Prostate gland (tissue), 2 donors: ENCODE measurements around the gene WDFY4. TPM values are rescaled to one million over a fixed set of nuclear protein-coding genes. Genes with fewer than 3 reads are reported as not detected.

Source experiments
- DNase-seq: peaks from one replicate; pipeline ENCODE4 v3.0.0-alpha.2; 2019; ENCODE audit warnings: low spot score
- H3K27ac ChIP-seq, 2 donors: fragments of 200-600 bp; sonication (generic); 2 replicates each; pipeline ENCODE4 v1.5.1; 2017 to 2019
- H3K27me3 ChIP-seq: fragments of 200-600 bp; sonication (generic); replicated peaks from 2 replicates; pipeline ENCODE4 v1.5.1; 2019; ENCODE audit not compliant: insufficient read depth
- H3K36me3 ChIP-seq, 2 donors: fragments of 200-600 bp; sonication (generic); 1 replicate in 1 of 2; 2 replicates in 1 of 2; pipeline versions ENCODE4 v1.5.1 to v1.8.1; 2017 to 2019
- H3K4me1 ChIP-seq: fragments of 200-600 bp; sonication (generic); replicated peaks from 2 replicates; pipeline ENCODE4 v1.5.1; 2019
- H3K4me3 ChIP-seq, 2 donors: fragments of 200-600 bp; sonication (generic); 2 replicates each; pipeline ENCODE4 v1.5.1; 2017 to 2019
- H3K9me3 ChIP-seq: fragments of 200-600 bp; sonication (generic); 2 replicates; pipeline ENCODE4 v1.5.1; 2017
- POLR2A ChIP-seq: fragments of 450-650 bp; IDR thresholded peaks from one replicate; pipeline ENCODE4 v1.6.1; 2016; ENCODE audit warnings: antibody characterized with exemption, mild to moderate bottlenecking
- POLR2AphosphoS5 ChIP-seq: sonication (generic); formaldehyde crosslinking; IDR thresholded peaks from one replicate; pipeline ENCODE4 v1.6.1; 2017; ENCODE audit warnings: antibody characterized with exemption
- WGBS: methylation state at CpG from one replicate; pipeline ENCODE4 v1.1.5; 2018; 5-methylcytosine and 5-hydroxymethylcytosine counted together
- intact Hi-C: fragments of 100-400 bp; cut with DNase I; formaldehyde crosslinking; loops from one replicate; pipeline ENCODE4 v1.14.2; 2022
- total RNA-seq, 2 donors: library from RNA; depleted of rRNA; stranded (reverse); fragments of >200 nt; gene quantifications; one replicate each; pipeline ENCODE4 v1.1.0, GENCODE V29; 2016
- TF ChIP-seq, protein P1 (sequence below), 4 experiments: fragments of 200-600 bp in 2 of 4; fragments of 450-650 bp in 2 of 4; sonication (generic) in 2 of 4; IDR thresholded peaks; 1 replicate in 3 of 4; 2 replicates in 1 of 4; pipeline ENCODE4 v1.5.1; 2016 to 2019; ENCODE audit warnings: antibody characterized with exemption in 4 of 4, mild to moderate bottlenecking in 2 of 4, moderate library complexity in 2 of 4

Gene WDFY4
- total RNA-seq, 2 donors from 2014 or later, result 0.59 to 5.7 TPM

DNA sequence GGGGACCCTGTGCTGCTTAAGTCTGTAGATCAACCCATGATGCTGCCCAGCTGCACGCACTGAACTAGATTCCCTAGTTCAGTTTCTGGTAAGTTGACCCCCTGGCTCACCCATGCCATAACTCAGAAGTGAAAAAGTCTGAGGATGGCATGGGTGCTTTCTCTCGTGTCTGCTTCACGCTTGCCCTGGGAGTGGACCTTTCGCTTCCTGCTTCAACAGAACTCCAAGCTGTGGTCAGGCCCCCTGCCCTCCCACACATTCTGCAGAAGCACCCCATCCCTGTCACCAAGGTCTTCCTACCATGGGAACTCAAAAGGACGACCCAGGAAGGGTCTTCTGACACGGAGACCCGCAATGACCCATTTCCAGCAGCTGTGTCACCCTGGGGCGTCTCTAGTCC, 215.1 kb downstream of the WDFY4 start:
- Histone ChIP-seq H3K27ac (no peak overlapping the region), H3K4me1 (no peaks in the 10 kb centered on the region), H3K9me3 (no peaks in the 10 kb centered on the region), H3K27me3 (no peaks in the 10 kb centered on the region), H3K36me3 (no peaks in the 10 kb centered on the region), H3K4me3 (no peak overlapping the region)
- DNase-seq, result no peak
- TF ChIP-seq POLR2A, result no peak
- TF ChIP-seq, protein P1, sequence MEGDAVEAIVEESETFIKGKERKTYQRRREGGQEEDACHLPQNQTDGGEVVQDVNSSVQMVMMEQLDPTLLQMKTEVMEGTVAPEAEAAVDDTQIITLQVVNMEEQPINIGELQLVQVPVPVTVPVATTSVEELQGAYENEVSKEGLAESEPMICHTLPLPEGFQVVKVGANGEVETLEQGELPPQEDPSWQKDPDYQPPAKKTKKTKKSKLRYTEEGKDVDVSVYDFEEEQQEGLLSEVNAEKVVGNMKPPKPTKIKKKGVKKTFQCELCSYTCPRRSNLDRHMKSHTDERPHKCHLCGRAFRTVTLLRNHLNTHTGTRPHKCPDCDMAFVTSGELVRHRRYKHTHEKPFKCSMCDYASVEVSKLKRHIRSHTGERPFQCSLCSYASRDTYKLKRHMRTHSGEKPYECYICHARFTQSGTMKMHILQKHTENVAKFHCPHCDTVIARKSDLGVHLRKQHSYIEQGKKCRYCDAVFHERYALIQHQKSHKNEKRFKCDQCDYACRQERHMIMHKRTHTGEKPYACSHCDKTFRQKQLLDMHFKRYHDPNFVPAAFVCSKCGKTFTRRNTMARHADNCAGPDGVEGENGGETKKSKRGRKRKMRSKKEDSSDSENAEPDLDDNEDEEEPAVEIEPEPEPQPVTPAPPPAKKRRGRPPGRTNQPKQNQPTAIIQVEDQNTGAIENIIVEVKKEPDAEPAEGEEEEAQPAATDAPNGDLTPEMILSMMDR (IDR thresholded peaks at IDR 0.05), result no peak
- TF ChIP-seq POLR2AphosphoS5, result no peak
- WGBS, result 95% methylated on average over 7 of the region's 8 CpGs
- intact Hi-C loops, result no loop called here

DNA sequence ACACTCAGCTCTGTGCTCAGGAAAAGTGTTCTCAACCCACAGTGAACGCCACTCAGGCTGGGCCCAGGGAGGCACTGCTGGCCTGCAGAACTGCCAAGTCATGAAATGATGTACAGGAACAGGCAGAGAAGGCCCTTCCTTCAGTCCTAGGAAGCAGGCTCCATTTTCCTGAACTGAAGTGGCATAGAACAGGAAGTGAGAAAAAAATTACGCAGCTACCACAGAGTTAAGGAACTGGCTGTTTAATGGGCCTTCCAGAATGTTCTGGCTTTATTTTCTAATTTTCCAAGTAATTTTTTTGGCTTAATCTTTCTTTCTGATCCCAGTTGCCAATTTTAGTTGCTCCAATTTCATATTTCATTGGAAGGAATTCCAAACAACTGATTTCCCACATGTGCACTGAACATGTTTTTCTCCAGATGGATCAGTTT, 215.7 kb downstream of the WDFY4 start:
- H3K4me1 ChIP-seq, result no peaks in the 10 kb centered on the region
- no peaks in the 10 kb centered on the region for H3K9me3 ChIP-seq
- no peak for TF ChIP-seq POLR2A
- TF ChIP-seq, protein P1 (IDR thresholded peaks at IDR 0.05), result no peak
- TF ChIP-seq POLR2AphosphoS5, result no peak
- intact Hi-C loops, result no loop called here
- H3K27ac ChIP-seq, result no peak overlapping the region
- DNase-seq, result no peak
- H3K27me3 ChIP-seq, result no peaks in the 10 kb centered on the region
- no peaks in the 10 kb centered on the region for H3K36me3 ChIP-seq
- no peak overlapping the region for H3K4me3 ChIP-seq
- 80% methylated on average over 2 of the region's 2 CpGs for WGBS

DNA sequence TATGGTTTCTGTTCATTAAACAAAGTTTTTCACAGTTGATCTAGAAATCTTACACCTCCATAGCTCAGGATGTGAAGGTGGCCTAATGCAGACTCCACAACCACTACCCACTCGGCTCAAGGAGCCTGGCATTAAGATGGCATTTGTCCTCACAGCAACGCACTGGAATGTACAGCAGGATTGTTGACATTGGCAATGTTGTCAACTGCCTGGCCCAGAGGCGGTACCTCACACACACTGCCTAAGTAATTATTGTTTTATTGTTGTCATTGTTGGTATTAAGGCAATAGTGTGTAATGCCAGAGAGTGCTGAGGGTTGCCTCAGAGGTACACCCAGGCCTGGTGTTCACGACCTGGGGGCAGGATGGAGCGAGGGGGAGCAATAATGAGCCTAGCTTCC, 216.6 kb downstream of the WDFY4 start:
- Histone ChIP-seq H3K27me3 (no peaks in the 10 kb centered on the region), H3K36me3 (no peaks in the 10 kb centered on the region), H3K4me3 (no peak overlapping the region), H3K27ac (no peak overlapping the region), H3K4me1 (no peaks in the 10 kb centered on the region), H3K9me3 (no peaks in the 10 kb centered on the region)
- intact Hi-C loops, result no loop called here
- DNase-seq, result no peak
- WGBS, result 50% methylated on average over 5 of the region's 5 CpGs
- no peak for TF ChIP-seq POLR2A
- TF ChIP-seq, protein P1 (IDR thresholded peaks at IDR 0.05), result no peak
- TF ChIP-seq POLR2AphosphoS5, result no peak

DNA sequence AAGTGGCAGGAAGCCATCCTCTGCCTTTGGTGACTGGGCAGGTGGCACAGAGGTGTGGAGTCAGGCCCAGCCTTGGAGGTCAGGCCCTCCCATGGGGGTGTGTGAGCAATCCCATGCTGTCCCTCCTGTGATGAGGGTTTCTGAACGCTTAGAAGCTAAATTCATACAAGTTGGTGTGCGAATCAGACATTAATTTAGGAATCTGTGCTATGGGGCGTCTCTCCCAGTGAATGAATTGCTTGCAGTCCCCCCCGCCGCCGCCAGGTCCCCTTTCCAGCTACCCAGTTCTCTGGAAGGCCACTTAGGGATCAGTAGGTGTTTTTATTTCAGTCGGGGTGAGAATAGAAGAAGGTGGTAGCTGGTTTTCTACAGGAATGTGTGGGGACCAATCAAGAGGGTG, 217.4 kb downstream of the WDFY4 start:
- Histone ChIP-seq H3K4me3 (no peak overlapping the region), H3K27me3 (no peaks in the 10 kb centered on the region), H3K9me3 (no peaks in the 10 kb centered on the region), H3K27ac (no peak overlapping the region), H3K36me3 (no peaks in the 10 kb centered on the region), H3K4me1 (no peaks in the 10 kb centered on the region)
- no peak for DNase-seq
- intact Hi-C loops, result no loop called here
- 96% methylated on average over 7 of the region's 7 CpGs for WGBS
- TF ChIP-seq, protein P1 (IDR thresholded peaks at IDR 0.05), result no peak
- TF ChIP-seq POLR2A (no peak), POLR2AphosphoS5 (no peak)

DNA sequence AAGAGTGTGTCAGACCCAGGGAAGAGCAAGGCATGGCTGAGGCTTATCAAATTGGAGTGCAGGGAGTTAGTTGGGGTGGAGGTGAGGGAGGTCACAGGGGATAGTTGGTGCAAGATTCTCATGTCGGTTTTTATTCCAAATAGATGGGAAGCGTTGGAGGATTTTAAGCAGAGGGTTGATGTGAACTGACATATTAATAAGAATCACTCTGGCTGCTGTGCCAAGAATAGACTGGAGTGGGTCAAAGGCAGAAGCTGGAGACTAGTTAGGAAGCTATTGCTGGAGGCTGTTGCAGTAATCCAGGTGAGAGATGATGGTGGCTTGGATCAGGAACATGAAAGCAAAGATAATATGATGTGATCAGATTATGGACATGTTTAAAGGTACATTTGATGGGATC, 218.5 kb downstream of the WDFY4 start:
- H3K4me3 ChIP-seq, result no peak overlapping the region
- H3K36me3 ChIP-seq, result no peaks in the 10 kb centered on the region
- TF ChIP-seq POLR2A, result no peak
- TF ChIP-seq POLR2AphosphoS5, result no peak
- TF ChIP-seq, protein P1 (IDR thresholded peaks at IDR 0.05), result no peak
- H3K4me1 ChIP-seq, result no peaks in the 10 kb centered on the region
- no peak overlapping the region for H3K27ac ChIP-seq
- WGBS, result 42% methylated on average over 2 of the region's 2 CpGs
- DNase-seq, result no peak
- no peaks in the 10 kb centered on the region for H3K27me3 ChIP-seq
- no peaks in the 10 kb centered on the region for H3K9me3 ChIP-seq
- intact Hi-C loops, result no loop called here
